Measurements from ENCODE around the gene ABCD1.
"Not testable (repeated sequence)": the region's sequence is repeated elsewhere in the genome, so short reads cannot be mapped to it uniquely, and the experiment has no call there.

Gene ABCD1

GRCh38 chrX:153690466-153690865, 34.2 kb upstream of the ABCD1 start:
- no peak overlapping the region for H3K4me3 ChIP-seq (replicated peaks in 1 of 2; ENCODE audit: low read depth in 2 of 2, low read length in 2 of 2)
- TF ChIP-seq, protein P1, sequence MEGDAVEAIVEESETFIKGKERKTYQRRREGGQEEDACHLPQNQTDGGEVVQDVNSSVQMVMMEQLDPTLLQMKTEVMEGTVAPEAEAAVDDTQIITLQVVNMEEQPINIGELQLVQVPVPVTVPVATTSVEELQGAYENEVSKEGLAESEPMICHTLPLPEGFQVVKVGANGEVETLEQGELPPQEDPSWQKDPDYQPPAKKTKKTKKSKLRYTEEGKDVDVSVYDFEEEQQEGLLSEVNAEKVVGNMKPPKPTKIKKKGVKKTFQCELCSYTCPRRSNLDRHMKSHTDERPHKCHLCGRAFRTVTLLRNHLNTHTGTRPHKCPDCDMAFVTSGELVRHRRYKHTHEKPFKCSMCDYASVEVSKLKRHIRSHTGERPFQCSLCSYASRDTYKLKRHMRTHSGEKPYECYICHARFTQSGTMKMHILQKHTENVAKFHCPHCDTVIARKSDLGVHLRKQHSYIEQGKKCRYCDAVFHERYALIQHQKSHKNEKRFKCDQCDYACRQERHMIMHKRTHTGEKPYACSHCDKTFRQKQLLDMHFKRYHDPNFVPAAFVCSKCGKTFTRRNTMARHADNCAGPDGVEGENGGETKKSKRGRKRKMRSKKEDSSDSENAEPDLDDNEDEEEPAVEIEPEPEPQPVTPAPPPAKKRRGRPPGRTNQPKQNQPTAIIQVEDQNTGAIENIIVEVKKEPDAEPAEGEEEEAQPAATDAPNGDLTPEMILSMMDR (IDR thresholded peaks at IDR 0.05; ENCODE audit: low read depth, low read length) = no peak
- DNase-seq (ENCODE audit: low read depth in 2 of 2) = no peak

DNA sequence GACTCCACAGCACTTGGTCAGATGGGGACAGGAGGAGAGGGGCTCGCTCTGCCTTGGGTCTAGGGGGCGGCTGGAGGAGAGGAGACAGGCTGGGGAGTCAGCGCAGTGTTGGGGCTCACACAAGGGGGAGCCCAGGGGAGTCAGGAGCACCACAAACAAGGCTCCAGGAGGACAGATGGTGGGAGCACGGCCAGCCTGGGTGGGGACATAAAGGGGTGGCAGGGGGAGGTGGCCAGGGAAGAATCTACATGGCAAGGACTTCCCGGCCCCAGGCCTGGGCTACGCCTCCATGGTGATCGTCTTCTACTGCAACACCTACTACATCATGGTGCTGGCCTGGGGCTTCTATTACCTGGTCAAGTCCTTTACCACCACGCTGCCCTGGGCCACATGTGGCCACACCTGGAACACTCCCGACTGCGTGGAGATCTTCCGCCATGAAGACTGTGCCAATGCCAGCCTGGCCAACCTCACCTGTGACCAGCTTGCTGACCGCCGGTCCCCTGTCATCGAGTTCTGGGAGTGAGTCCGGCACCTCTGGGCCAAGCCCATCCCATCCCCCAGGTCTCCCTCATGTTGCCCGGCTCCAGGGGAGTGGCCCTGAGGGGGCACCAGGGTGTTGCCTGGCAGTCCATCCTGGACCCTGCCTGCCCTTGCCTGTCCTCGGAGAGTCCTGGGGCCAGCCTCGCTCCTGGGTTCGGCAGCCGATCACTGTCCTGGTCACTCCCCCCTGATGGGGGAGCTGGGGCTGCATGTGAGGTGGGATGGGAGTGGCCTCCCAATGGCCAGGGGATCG, 33.4 kb upstream of the ABCD1 start:
- H3K4me3 ChIP-seq (replicated peaks in 1 of 2; ENCODE audit: low read depth in 2 of 2, low read length in 2 of 2); DNase-seq (ENCODE audit: low read depth in 2 of 2): not testable (repeated sequence)

DNA sequence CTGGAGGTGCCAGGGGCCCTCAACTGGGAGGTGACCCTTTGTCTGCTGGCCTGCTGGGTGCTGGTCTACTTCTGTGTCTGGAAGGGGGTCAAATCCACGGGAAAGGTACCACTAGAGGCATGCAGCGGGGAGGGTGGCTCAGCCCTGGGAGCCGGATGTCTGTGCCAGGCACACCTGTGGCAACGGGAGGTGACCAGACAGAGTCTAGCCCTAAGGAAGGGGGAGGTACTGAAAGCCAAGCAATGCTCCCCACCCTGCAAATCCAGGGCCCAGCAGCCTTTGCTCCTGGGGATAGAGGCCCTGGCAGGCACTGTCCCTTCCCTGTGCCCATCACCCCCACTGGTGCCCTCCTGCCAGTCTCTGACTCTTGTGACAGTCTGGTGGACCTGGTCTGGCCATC, 32.7 kb upstream of the ABCD1 start:
- TF ChIP-seq, protein P1 (IDR thresholded peaks at IDR 0.05; ENCODE audit: low read depth, low read length) = no peak
- no peak overlapping the region for H3K4me3 ChIP-seq (replicated peaks in 1 of 2; ENCODE audit: low read depth in 2 of 2, low read length in 2 of 2)
- no peak for DNase-seq (ENCODE audit: low read depth in 2 of 2)

DNA sequence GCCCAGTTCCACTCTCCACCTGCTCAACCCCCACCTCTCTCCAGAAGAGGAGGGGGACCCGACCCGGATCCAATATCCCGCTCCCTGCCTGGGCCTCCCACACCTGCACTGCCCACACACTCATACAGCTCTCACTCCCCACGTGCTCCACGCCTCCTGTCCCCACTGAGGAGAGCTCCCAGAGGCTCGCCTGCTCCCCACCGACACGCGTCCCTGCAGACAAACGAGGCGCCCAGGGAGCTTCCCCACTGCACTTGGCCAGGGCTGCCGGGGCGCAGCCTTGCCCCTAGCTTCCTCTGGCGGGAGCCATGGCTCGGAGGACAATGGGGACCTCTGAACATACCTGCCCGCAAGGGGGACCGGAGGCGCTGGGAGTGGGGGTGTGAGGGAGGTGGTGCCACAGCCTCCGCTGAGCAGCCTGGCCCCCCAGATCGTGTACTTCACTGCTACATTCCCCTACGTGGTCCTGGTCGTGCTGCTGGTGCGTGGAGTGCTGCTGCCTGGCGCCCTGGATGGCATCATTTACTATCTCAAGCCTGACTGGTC, 32.0 kb upstream of the ABCD1 start:
- no peak for DNase-seq (ENCODE audit: low read depth in 2 of 2)
- TF ChIP-seq, protein P1 (IDR thresholded peaks at IDR 0.05; ENCODE audit: low read depth, low read length) = no peak
- no peak overlapping the region for H3K4me3 ChIP-seq (replicated peaks in 1 of 2; ENCODE audit: low read depth in 2 of 2, low read length in 2 of 2)

- H3K4me3 ChIP-seq (replicated peaks in 1 of 2; ENCODE audit: low read depth in 2 of 2, low read length in 2 of 2) = no peak overlapping the region
- DNase-seq (ENCODE audit: low read depth in 2 of 2) = no peak
- TF ChIP-seq, protein P1 (IDR thresholded peaks at IDR 0.05; ENCODE audit: low read depth, low read length) = no peak
Observed at GRCh38 chrX:153693216-153694086, 31.2 kb upstream of the ABCD1 start.

- DNase-seq (ENCODE audit: low read depth in 2 of 2); H3K4me3 ChIP-seq (replicated peaks in 1 of 2; ENCODE audit: low read depth in 2 of 2, low read length in 2 of 2): not testable (repeated sequence)
Observed at GRCh38 chrX:153694256-153694655, 30.4 kb upstream of the ABCD1 start.

DNA sequence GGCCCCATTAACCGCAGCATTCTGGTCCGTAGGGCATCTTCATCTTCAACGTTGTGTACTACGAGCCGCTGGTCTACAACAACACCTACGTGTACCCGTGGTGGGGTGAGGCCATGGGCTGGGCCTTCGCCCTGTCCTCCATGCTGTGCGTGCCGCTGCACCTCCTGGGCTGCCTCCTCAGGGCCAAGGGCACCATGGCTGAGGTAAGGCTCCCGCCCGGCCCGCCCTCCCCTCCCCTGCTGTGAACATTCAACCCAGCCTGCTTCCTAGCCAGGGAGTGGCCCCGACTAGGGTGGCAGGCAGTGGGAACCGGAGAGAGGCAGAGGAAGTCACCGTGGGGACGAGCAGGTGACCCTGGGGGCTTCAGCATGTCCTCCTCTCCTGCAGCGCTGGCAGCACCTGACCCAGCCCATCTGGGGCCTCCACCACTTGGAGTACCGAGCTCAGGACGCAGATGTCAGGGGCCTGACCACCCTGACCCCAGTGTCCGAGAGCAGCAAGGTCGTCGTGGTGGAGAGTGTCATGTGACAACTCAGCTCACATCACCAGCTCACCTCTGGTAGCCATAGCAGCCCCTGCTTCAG, 29.9 kb upstream of the ABCD1 start:
- TF ChIP-seq, protein P1 (IDR thresholded peaks at IDR 0.05; ENCODE audit: low read depth, low read length) = no peak
- H3K4me3 ChIP-seq (replicated peaks in 1 of 2; ENCODE audit: low read depth in 2 of 2, low read length in 2 of 2) = no peak overlapping the region
- no peak for DNase-seq (ENCODE audit: low read depth in 2 of 2)
